ENCODE measurements around the gene OR2M2. TPM values are rescaled to one million over a fixed set of nuclear protein-coding genes. Genes with fewer than 3 reads are reported as not detected.

Gene OR2M2
- total and polyA plus RNA-seq, 2 of the 13 experiments (the other 11 are each of a cell fraction or from before 2014, with no cell fraction given) = not detected

DNA sequence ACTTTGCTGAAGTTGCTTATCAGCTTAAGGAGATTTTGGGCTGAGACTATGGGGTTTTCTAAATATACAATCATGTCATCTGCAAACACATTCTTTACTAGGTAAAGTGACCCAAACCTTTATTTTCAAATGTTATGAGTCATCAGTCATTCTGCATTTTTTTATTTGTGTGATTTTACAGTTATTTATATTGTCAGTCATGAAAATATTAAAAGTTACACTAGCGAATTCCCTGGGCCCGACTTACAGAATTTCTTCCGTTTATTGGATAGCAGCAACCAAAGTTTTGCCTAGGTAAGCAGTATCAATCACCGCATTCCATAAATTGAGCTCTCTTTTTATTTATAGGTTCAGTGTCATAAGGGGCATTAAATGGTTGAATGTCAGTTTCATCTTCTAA, 15.9 kb upstream of the OR2M2 start:
- FAIRE-seq (no peak), ATAC-seq (no peak)

DNA sequence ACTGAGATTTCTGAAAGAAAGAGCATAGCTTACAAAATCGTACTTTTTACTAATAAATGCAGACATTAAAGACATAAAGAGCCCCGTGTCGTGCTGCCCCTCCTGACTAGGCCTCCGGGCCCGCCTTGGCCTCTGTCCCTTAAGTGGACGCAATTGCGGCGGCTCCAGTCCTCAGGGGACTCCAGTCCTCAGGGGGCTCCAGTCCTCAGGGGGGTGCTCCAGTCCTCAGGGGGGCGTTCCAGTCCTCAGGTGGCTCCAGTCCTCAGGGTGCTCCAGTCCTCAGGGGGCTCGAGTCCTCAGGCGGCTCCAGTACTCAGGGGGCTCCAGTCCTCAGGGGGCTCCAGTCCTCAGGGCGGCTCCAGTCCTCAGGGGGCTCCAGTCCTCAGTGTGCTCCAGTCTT, 10.6 kb upstream of the OR2M2 start:
- Histone ChIP-seq H3K27me3 (ENCODE audit: control insufficient read depth in 1 of 2, insufficient read depth in 2 of 2, low read length in 2 of 2) (no peaks in the 10 kb centered on the region; a peak in 1 of 5 replicates), H3K4me2 (ENCODE audit: low read depth, low read length) (no peak overlapping the region), H2AFZ (ENCODE audit: low read length) (no peak overlapping the region), H3K36me3 (replicated peaks in 1 of 2; ENCODE audit: control insufficient read depth in 1 of 2, insufficient read depth in 2 of 2, low read length in 2 of 2) (no peaks in the 10 kb centered on the region), H4K20me1 (ENCODE audit: insufficient read depth, low read length) (no peaks in the 10 kb centered on the region), H3K79me2 (ENCODE audit: insufficient read depth, low read length) (no peaks in the 10 kb centered on the region), H3K4me3 (replicated peaks in 1 of 3; ENCODE audit: insufficient read depth in 1 of 3, low read depth in 2 of 3, low read length in 3 of 3) (no peak overlapping the region), H3K4me1 (ENCODE audit: insufficient read depth, low read length) (no peaks in the 10 kb centered on the region), H3K9me3 (ENCODE audit: low read length) (peaks cover 40% of the 10 kb centered on the region), H3K9ac (ENCODE audit: insufficient read depth, low read depth, low read length) (no peak overlapping the region), H3K27ac (ENCODE audit: extremely low read length, insufficient read depth, low read length) (no peak overlapping the region)
- WGBS (ENCODE audit: low lambda C conversion rate) = 43% methylated on average over 7 of the region's 12 CpGs
- FAIRE-seq (no peak), ATAC-seq (no peak), DNase-seq (ENCODE audit: low spot score) (no peak)
- CTCF ChIA-PET (ENCODE audit: low intra/inter-chr PET ratio, low total read pairs) = no interaction called here
- in situ Hi-C loops (cut with HindIII; ENCODE audit: extremely low pct_ligation_motif_present, low pct_unique_long_range_greater_than_20kb) (no loop called here), intact Hi-C loops (cut with micrococcal nuclease; ENCODE audit: unreplicated experiment) (no loop called here)
- POLR2A ChIA-PET = no interaction called here
- no TSS peak for BruUV-seq (replicated peaks)
- no peak for TF ChIP-seq ZNF737 (CRISPR knock-in tag; IDR thresholded peaks at IDR 0.05; ENCODE audit: borderline replicate concordance)
- TF ChIP-seq SYNCRIP (IDR thresholded peaks at IDR 0.05; ENCODE audit: insufficient read depth, low read depth, low read length) = no peak
- no peak for TF ChIP-seq KLF13 (CRISPR knock-in tag; IDR thresholded peaks at IDR 0.05)
- TF ChIP-seq, protein P1, sequence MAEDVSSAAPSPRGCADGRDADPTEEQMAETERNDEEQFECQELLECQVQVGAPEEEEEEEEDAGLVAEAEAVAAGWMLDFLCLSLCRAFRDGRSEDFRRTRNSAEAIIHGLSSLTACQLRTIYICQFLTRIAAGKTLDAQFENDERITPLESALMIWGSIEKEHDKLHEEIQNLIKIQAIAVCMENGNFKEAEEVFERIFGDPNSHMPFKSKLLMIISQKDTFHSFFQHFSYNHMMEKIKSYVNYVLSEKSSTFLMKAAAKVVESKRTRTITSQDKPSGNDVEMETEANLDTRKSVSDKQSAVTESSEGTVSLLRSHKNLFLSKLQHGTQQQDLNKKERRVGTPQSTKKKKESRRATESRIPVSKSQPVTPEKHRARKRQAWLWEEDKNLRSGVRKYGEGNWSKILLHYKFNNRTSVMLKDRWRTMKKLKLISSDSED (CRISPR knock-in tag; IDR thresholded peaks at IDR 0.05) = no peak
- TF ChIP-seq MIER3 (CRISPR knock-in tag; IDR thresholded peaks at IDR 0.05; ENCODE audit: borderline replicate concordance) = no peak
- no peak for TF ChIP-seq MEIS2 (CRISPR knock-in tag; IDR thresholded peaks at IDR 0.05)
- no peak for TF ChIP-seq ZNF12 (CRISPR knock-in tag; IDR thresholded peaks at IDR 0.05)
- TF ChIP-seq ZFX (CRISPR knock-in tag; IDR thresholded peaks at IDR 0.05; ENCODE audit: low read depth) = no peak
- TF ChIP-seq ZNF264 (CRISPR knock-in tag; IDR thresholded peaks at IDR 0.05) = no peak
- TF ChIP-seq CHCHD3 (CRISPR knock-in tag; IDR thresholded peaks at IDR 0.05) = no peak
- no peak for TF ChIP-seq RFX1 (IDR thresholded peaks at IDR 0.05)
- TF ChIP-seq ZNF180 (CRISPR knock-in tag; IDR thresholded peaks at IDR 0.05; ENCODE audit: borderline replicate concordance, low read depth) = no peak
- no peak for TF ChIP-seq SAFB2 (CRISPR knock-in tag; IDR thresholded peaks at IDR 0.05; ENCODE audit: borderline replicate concordance, low read depth)
- no peak for TF ChIP-seq ZBTB3 (CRISPR knock-in tag; IDR thresholded peaks at IDR 0.05; ENCODE audit: borderline replicate concordance, low read depth)

More for the DNA sequence above, 15.9 kb upstream of the OR2M2 start:
- Histone ChIP-seq H3K4me2 (ENCODE audit: low read depth, low read length) (no peak overlapping the region), H3K27me3 (ENCODE audit: control insufficient read depth in 1 of 2, insufficient read depth in 2 of 2, low read length in 2 of 2) (no peaks in the 10 kb centered on the region; a peak in 1 of 5 replicates), H3K4me3 (replicated peaks in 1 of 3; ENCODE audit: insufficient read depth in 1 of 3, low read depth in 2 of 3, low read length in 3 of 3) (no peak overlapping the region), H3K9me3 (ENCODE audit: low read length) (peaks cover 51% of the 10 kb centered on the region), H2AFZ (ENCODE audit: low read length) (no peak overlapping the region), H3K27ac (ENCODE audit: extremely low read length, insufficient read depth, low read length) (no peak overlapping the region), H3K36me3 (replicated peaks in 1 of 2; ENCODE audit: control insufficient read depth in 1 of 2, insufficient read depth in 2 of 2, low read length in 2 of 2) (no peaks in the 10 kb centered on the region), H3K4me1 (ENCODE audit: insufficient read depth, low read length) (no peaks in the 10 kb centered on the region), H3K79me2 (ENCODE audit: insufficient read depth, low read length) (no peaks in the 10 kb centered on the region), H3K9ac (ENCODE audit: insufficient read depth, low read depth, low read length) (no peak overlapping the region), H4K20me1 (ENCODE audit: insufficient read depth, low read length) (no peaks in the 10 kb centered on the region)
- DNase-seq (ENCODE audit: low spot score) = no peak
- no TSS peak for BruUV-seq (replicated peaks)
- POLR2A ChIA-PET = no interaction called here
- in situ Hi-C loops (cut with HindIII; ENCODE audit: extremely low pct_ligation_motif_present, low pct_unique_long_range_greater_than_20kb) (no loop called here), intact Hi-C loops (cut with micrococcal nuclease; ENCODE audit: unreplicated experiment) (no loop called here)
- CTCF ChIA-PET (ENCODE audit: low intra/inter-chr PET ratio, low total read pairs) = no interaction called here
- TF ChIP-seq ZNF552 (CRISPR knock-in tag; IDR thresholded peaks at IDR 0.05; ENCODE audit: borderline replicate concordance) = no peak
- no peak for TF ChIP-seq IKZF1 (IDR thresholded peaks at IDR 0.05)
- TF ChIP-seq, protein P2, sequence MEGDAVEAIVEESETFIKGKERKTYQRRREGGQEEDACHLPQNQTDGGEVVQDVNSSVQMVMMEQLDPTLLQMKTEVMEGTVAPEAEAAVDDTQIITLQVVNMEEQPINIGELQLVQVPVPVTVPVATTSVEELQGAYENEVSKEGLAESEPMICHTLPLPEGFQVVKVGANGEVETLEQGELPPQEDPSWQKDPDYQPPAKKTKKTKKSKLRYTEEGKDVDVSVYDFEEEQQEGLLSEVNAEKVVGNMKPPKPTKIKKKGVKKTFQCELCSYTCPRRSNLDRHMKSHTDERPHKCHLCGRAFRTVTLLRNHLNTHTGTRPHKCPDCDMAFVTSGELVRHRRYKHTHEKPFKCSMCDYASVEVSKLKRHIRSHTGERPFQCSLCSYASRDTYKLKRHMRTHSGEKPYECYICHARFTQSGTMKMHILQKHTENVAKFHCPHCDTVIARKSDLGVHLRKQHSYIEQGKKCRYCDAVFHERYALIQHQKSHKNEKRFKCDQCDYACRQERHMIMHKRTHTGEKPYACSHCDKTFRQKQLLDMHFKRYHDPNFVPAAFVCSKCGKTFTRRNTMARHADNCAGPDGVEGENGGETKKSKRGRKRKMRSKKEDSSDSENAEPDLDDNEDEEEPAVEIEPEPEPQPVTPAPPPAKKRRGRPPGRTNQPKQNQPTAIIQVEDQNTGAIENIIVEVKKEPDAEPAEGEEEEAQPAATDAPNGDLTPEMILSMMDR (CRISPR knock-in tag; IDR thresholded peaks at IDR 0.05) = no peak
- TF ChIP-seq FOXJ3 (CRISPR knock-in tag; IDR thresholded peaks at IDR 0.05; ENCODE audit: borderline replicate concordance) = no peak
- peak in 1 of 2 experiments; percentile 36; a peak in 2 of 4 replicates for TF ChIP-seq MAFK (conservative IDR thresholded peaks at IDR 0.05 in 1 of 2, IDR thresholded peaks at IDR 0.05 in 1 of 2; ENCODE audit: low read length in 2 of 2)
- no peak for TF ChIP-seq ZKSCAN5 (CRISPR knock-in tag; IDR thresholded peaks at IDR 0.05)
- WGBS (ENCODE audit: low lambda C conversion rate) = 28% methylated on average over 4 of the region's 4 CpGs

Measured in HepG2 (cell line).